ENCODE measurements around the gene TMEM150A.

The TMEM150A gene

GRCh38 chr2:85588236-85588635 is 14.3 kb downstream of the TMEM150A start:
- H3K9me3 ChIP-seq (ENCODE audit: low read length) = no peaks in the 10 kb centered on the region

GRCh38 chr2:85585781-85586105 is 16.8 kb downstream of the TMEM150A start:
- Histone ChIP-seq H3K79me2 (ENCODE audit: insufficient read depth, low read length) (no peaks in the 10 kb centered on the region), H3K9me2 (ENCODE audit: low read depth, low read length) (no peaks in the 10 kb centered on the region), H3K9ac (ENCODE audit: low read length) (no peak overlapping the region), H3F3A (ENCODE audit: insufficient read depth, low read length) (no peaks in the 10 kb centered on the region), H2AFZ (ENCODE audit: low read length) (no peak overlapping the region), H3K36me3 (ENCODE audit: insufficient read depth, low read length) (peaks cover 39% of the 10 kb centered on the region), H4K20me1 (ENCODE audit: insufficient read depth, low read length) (no peaks in the 10 kb centered on the region), H3K4me2 (ENCODE audit: low read length) (no peak overlapping the region), H3K4me3 (ENCODE audit: low read depth, low read length, poor library complexity, severe bottlenecking) (no peak overlapping the region), H3K9me3 (ENCODE audit: low read length) (no peaks in the 10 kb centered on the region), H3K4me1 (ENCODE audit: insufficient read depth, low read length, severe bottlenecking) (peaks cover 7% of the 10 kb centered on the region), H3K27ac (ENCODE audit: low read depth, low read length, poor library complexity, severe bottlenecking) (no peak overlapping the region), H3K27me3 (ENCODE audit: insufficient read depth, low read length) (no peaks in the 10 kb centered on the region)
- no peak for TF ChIP-seq EZH2 (IDR thresholded peaks at IDR 0.05; ENCODE audit: borderline replicate concordance, low read length)
- no peak for TF ChIP-seq CTCF (IDR thresholded peaks at IDR 0.05; ENCODE audit: low read length)

More at GRCh38 chr2:85588236-85588635, 14.3 kb downstream of the TMEM150A start:
- Histone ChIP-seq H3K9ac (ENCODE audit: low read length) (no peak overlapping the region), H3K27ac (ENCODE audit: low read depth, low read length, poor library complexity, severe bottlenecking) (no peak overlapping the region), H3K27me3 (ENCODE audit: insufficient read depth, low read length) (no peaks in the 10 kb centered on the region), H3K79me2 (ENCODE audit: insufficient read depth, low read length) (no peaks in the 10 kb centered on the region), H3F3A (ENCODE audit: insufficient read depth, low read length) (no peaks in the 10 kb centered on the region), H3K4me3 (ENCODE audit: low read depth, low read length, poor library complexity, severe bottlenecking) (no peak overlapping the region), H2AFZ (ENCODE audit: low read length) (no peak overlapping the region), H4K20me1 (ENCODE audit: insufficient read depth, low read length) (no peaks in the 10 kb centered on the region), H3K4me1 (ENCODE audit: insufficient read depth, low read length, severe bottlenecking) (peaks cover 7% of the 10 kb centered on the region), H3K4me2 (ENCODE audit: low read length) (no peak overlapping the region), H3K9me2 (ENCODE audit: low read depth, low read length) (no peaks in the 10 kb centered on the region), H3K36me3 (ENCODE audit: insufficient read depth, low read length) (peaks cover 15% of the 10 kb centered on the region)
- no peak for TF ChIP-seq EZH2 (IDR thresholded peaks at IDR 0.05; ENCODE audit: borderline replicate concordance, low read length)
- no peak for TF ChIP-seq CTCF (IDR thresholded peaks at IDR 0.05; ENCODE audit: low read length)

- Histone ChIP-seq H3K9me3 (ENCODE audit: low read length) (no peaks in the 10 kb centered on the region), H3K4me2 (ENCODE audit: low read length) (no peak overlapping the region), H3K9ac (ENCODE audit: low read length) (no peak overlapping the region), H3K79me2 (ENCODE audit: insufficient read depth, low read length) (no peaks in the 10 kb centered on the region), H3K9me2 (ENCODE audit: low read depth, low read length) (no peaks in the 10 kb centered on the region), H3F3A (ENCODE audit: insufficient read depth, low read length) (no peaks in the 10 kb centered on the region), H3K4me3 (ENCODE audit: low read depth, low read length, poor library complexity, severe bottlenecking) (no peak overlapping the region), H3K4me1 (ENCODE audit: insufficient read depth, low read length, severe bottlenecking) (peaks cover 7% of the 10 kb centered on the region), H3K27me3 (ENCODE audit: insufficient read depth, low read length) (no peaks in the 10 kb centered on the region), H2AFZ (ENCODE audit: low read length) (no peak overlapping the region), H3K27ac (ENCODE audit: low read depth, low read length, poor library complexity, severe bottlenecking) (no peak overlapping the region), H4K20me1 (ENCODE audit: insufficient read depth, low read length) (no peaks in the 10 kb centered on the region), H3K36me3 (ENCODE audit: insufficient read depth, low read length) (peaks cover 44% of the 10 kb centered on the region)
- no peak for TF ChIP-seq CTCF (IDR thresholded peaks at IDR 0.05; ENCODE audit: low read length)
- no peak for TF ChIP-seq EZH2 (IDR thresholded peaks at IDR 0.05; ENCODE audit: borderline replicate concordance, low read length)
These were observed 17.4 kb downstream of the TMEM150A start for GRCh38 chr2:85584857-85585780.

Data from OCI-LY1 (cell line).